ENCODE results near the gene HLA-C.
A peak's percentile ranks its signal among the peaks of the same experiment; 100 is the strongest.
"Not testable (repeated sequence)": the region's sequence is repeated elsewhere in the genome, so short reads cannot be mapped to it uniquely, and the experiment has no call there.

HLA-C gene

GRCh38 chr6:31271641-31272357, at the start of gene HLA-C:
Gene HLA-C (minus strand): TSS chr6:31272092. CDS start chr6:31272071, 21 bp downstream.
- peak; percentile 47 for FAIRE-seq

- FAIRE-seq: no peak
Measured at GRCh38 chr6:31321005-31321707, 49.3 kb upstream of the HLA-C start.

- FAIRE-seq: no peak
Measured at GRCh38 chr6:31317036-31317435, 45.1 kb upstream of the HLA-C start.

- no peak for FAIRE-seq
Measured at GRCh38 chr6:31309641-31310040, 37.7 kb upstream of the HLA-C start.

GRCh38 chr6:31308845-31309175, 36.9 kb upstream of the HLA-C start:
- no peak for FAIRE-seq

DNA sequence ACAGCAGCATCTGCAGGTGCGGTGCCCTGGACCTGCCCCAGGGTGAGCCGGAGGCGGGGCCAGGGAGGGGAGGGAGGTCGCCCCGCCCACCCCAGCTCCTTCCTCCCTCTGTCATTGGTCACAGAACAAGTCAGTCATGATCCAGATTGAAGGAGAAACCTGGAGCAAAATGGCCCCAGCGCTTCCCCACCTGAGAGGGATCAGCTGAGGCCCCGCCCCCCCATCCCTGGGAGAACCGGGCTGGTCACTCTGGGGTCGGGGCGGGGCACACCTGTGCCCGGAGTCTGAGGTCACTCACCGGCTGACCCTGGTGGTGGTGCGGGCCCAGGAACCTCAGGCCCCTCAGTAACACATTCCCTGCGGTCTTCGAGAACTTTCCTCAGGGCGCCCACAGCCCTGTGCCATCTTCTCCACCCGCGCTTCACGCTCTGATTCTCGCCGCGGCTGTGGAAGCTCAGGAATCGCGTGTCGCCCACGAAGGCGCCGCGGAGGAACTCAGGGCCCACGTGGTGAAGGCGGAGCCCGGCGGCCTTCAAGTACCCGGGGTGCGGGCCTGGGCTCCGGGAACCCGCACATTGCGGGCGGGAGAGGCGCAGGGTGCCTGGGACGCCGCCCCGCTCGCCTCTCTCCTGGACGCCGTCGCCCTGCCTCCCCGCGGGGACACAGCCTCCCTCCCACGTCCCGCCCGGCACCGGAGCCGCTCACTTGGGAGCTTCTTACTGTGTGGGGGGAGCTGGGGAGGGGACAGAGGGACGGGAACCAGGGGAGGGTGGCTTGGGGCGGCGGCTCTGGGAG, 36.4 kb upstream of the HLA-C start:
- FAIRE-seq: no peak

- no peak for FAIRE-seq
Measured at GRCh38 chr6:31307669-31308049, 35.8 kb upstream of the HLA-C start.

DNA sequence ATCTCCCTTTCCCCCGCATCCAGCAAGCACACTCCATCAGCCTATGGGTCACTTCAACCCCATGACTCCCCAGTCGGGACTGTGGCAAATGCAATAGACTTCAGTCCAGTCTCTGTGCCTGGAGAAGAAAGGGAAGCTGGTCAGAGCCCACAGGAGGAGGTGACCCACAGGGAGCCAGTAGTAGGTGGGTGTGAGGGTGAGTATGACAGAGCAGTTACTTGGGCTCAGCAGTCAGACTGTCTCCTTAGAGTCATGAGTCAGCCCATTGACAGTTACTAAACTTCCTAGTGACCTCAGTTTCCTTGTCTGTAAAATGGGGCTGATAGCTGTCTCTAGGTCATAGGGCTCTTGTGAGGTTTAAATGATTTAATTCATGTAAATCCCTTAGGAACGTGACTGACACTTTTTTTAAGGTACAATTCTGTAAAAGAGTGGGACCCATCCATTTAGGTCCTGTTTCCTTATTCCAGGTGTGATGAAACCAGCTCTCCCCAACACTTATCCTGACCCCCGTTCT, 33.9 kb upstream of the HLA-C start:
- FAIRE-seq: no peak

DNA sequence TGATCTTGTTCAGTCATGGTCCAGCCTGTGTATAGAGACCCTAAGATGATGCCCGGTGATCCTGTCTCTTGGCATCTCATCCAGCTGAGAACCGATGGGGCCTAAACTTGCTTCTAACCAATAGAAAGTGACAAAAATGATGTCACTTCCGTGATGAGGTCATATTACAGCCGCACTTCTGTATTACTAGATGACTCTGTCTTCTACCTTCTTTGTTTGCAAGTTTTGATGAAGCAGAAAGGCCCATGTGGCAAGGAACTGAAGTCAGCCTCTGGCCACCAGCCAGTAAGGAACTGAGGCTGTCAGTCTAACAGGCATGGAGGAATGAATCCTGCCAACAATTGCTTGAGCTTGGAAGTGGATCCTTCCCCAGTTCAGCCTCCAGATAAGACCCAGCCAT, 32.8 kb upstream of the HLA-C start:
- no peak for FAIRE-seq

GRCh38 chr6:31300797-31301196, 28.9 kb upstream of the HLA-C start:
- no peak for FAIRE-seq

- FAIRE-seq: no peak
Measured at GRCh38 chr6:31299947-31300346, 28.1 kb upstream of the HLA-C start.

DNA sequence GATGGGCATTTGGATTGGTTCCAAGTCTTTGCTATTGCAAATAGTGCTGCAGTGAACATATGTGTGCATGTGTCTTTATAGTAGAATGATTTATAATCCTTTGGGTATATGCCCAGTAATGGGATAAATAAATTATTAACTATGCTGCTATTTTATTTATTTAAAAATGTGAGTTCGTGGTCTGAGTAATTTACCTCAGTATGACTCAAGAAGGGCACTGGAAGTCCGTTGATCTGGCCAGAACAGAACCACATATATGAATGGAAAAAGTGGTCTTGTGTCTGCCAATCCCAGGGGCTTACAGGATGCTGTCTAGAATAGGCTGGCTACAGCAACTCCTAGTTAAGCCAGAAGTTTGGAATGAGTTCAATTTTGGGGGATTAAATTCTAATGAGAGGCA, 27.6 kb upstream of the HLA-C start:
- no peak for FAIRE-seq

- FAIRE-seq: no peak
Measured at GRCh38 chr6:31294056-31294455, 22.2 kb upstream of the HLA-C start.

DNA sequence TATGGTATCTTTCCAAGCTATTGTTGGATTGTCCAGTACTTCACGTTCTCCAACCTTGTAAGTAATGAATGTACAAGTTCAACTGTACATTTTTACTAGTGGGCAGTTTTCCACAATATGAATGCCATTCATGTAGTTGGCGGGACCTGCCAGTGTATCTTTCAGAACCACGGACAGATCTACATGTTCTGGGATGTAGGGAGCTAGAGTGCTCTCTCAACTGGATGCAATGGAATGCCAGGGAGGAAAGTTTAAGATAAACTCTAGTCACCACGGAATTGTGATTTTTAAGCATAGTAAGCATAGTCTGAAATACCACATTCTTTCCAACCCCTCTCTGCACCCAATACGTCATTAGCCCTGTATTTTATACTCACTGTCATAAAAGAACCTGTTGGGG, 21.5 kb upstream of the HLA-C start:
- no peak for FAIRE-seq

DNA sequence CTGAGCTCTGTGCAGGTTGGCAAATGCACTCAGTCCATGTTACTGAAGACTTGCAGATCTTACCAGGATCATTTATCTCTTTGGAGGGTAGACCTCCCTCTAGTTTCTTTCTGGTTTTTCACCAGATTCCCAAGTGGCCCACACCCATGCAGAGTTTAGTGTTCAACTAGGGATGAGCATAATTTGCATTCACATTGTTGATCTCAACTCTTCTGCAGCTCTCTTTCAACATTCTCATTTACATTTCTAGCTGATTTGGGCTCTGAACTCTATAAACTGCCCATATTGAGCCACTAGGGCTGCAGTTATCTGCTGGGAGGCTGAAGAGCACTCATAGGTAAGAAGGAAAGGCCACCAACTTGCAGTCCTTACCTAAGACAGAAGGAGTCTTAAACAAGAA, 17.9 kb upstream of the HLA-C start:
- no peak for FAIRE-seq

GRCh38 chr6:31287619-31288018, 15.7 kb upstream of the HLA-C start:
- FAIRE-seq: no peak

- FAIRE-seq: no peak
Measured at GRCh38 chr6:31285982-31286381, 14.1 kb upstream of the HLA-C start.

DNA sequence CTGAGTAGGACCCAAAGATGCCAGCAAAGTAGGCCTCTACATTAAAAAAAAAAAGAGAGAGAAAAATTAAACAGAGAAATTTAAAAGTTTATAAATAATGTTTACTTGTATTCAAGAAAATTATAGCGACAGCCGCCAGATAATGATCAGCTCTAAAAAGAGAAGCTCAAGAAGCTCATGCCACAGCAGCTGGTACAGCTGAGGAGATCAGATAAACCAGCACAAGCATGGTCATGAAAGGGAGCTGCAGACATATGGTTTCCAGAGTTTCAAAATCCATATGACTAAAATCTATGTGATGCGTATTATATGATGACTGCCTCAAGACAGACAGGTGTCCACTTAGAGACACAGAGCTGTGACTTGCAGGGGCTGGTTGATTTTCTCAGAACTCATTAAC, 13.6 kb upstream of the HLA-C start:
- no peak for FAIRE-seq

DNA sequence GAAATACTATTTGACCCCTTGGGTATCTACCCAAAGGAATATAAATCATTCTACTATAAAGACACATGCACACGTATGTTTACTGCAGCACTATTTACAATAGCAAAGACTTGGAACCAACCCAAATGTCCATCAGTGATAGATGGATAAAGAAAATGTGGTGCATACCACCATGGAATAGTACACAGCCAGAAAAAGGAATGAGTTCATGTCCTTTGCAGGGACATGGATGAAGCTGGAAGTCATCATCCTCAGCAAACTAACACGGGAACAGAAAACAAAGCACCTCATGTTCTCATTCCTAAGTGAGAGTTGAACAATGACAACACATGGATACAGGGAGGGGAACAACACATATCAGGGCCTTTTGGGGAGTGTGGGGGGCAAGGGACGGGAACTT, 7.8 kb upstream of the HLA-C start:
- FAIRE-seq: not testable (repeated sequence)

- FAIRE-seq: no peak
Measured at GRCh38 chr6:31272836-31273626, 1.1 kb upstream of the HLA-C start.

DNA sequence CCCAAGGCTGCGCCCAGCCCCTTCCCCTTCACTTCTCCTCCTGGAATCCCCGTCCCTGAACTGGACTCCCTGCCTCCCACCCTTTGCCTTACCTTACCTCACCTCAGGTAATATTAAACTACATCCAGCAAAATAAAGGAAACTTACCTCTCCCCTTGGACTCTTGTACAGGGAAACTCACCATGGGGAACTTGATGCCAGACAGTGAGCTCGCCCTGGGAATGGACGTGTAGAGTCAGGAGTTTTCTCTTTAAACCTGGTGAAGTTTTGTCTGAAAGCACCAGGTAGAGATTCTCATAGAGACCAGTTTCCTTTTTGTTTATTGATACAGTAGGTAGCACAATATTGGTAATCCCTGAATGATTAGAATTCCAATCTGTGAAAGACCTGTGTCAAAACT, 544 bp upstream of the HLA-C start:
- FAIRE-seq: no peak

- no peak for FAIRE-seq
Measured at GRCh38 chr6:31270788-31271640, 878 bp downstream of the HLA-C start.
